ENCODE results near the gene CR1L. TPM values are rescaled to one million over a fixed set of nuclear protein-coding genes. Genes with fewer than 3 reads are reported as not detected.
"Not testable (repeated sequence)": the region's sequence is repeated elsewhere in the genome, so short reads cannot be mapped to it uniquely, and the experiment has no call there.

The CR1L gene
- total RNA-seq, 1 experiment from 2014 or later = not detected

DNA sequence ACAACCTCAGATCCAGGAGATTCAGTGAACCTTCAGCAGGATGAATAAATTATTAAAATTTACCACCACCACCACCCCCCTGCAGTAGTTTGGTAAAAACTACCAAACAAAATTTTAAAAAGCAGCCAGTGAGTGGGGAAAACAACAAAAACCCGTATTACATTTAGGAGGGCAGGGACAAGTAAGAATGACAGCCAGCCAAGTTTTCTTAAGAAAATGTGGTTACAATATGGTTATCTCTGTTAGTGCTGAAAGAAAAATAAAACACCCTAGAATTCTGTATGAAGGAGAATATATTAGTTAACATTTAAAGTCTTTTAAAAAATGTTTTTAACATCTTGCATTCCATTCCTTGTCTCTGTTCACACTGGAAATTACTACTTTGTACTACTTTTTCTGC is 121.6 kb downstream of the CR1L start:
- no peak overlapping the region for H3K4me3 ChIP-seq (ENCODE audit: low read length)
- H3K27me3 ChIP-seq (ENCODE audit: low read length) = no peaks in the 10 kb centered on the region
- POLR2A ChIA-PET (ENCODE audit: unreplicated experiment) = no interaction called here
- ATAC-seq (no peak), DNase-seq (no peak)
- H3K27ac ChIP-seq (ENCODE audit: low read length) = no peak overlapping the region
- intact Hi-C loops (cut with micrococcal nuclease) = no loop called here
- no TSS peak for BruUV-seq (replicated peaks)
- CTCF ChIA-PET = no interaction called here
- no peak for TF ChIP-seq EZH2 (IDR thresholded peaks at IDR 0.05; ENCODE audit: low read length, unreplicated experiment)
- H2AFZ ChIP-seq (ENCODE audit: low read length) = no peak overlapping the region
- H3K9me3 ChIP-seq (ENCODE audit: low read length) = no peaks in the 10 kb centered on the region
- peaks cover 5% of the 10 kb centered on the region; the same call in 1 of the 2 replicates for H4K20me1 ChIP-seq (ENCODE audit: low read length)
- H3K9me2 ChIP-seq (replicated peaks; ENCODE audit: low read length) = no peaks in the 10 kb centered on the region
- H3K4me2 ChIP-seq (ENCODE audit: low read length) = no peak overlapping the region
- no peaks in the 10 kb centered on the region for H3F3A ChIP-seq (ENCODE audit: low read length, unreplicated experiment)
- no peak overlapping the region for H3K9ac ChIP-seq (ENCODE audit: low read length)
- peaks cover 16% of the 10 kb centered on the region; the same call in 1 of the 2 replicates for H3K79me2 ChIP-seq (ENCODE audit: low read length)
- no peaks in the 10 kb centered on the region for H3K4me1 ChIP-seq (ENCODE audit: insufficient read depth, low read length)
- peaks cover 77% of the 10 kb centered on the region for H3K36me3 ChIP-seq (ENCODE audit: low read depth, low read length)

DNA sequence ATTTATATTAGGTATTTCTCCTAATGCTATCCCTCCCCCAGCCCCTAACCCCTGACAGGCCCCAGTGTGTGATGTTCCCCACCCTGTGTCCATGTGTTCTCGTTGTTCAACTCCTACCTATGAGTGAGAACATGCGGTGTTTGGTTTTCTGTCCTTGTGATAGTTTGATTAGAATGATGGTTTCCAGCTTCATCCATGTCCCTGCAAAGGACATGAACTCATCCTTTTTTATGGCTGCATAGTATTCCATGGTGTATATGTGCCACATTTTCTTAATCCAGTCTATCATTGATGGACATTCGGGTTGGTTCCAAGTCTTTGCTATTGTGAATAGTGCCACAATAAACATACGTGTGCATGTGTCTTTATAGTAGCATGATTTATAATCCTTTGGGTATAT is 125.6 kb downstream of the CR1L start:
- H3K9ac ChIP-seq (ENCODE audit: low read length); DNase-seq; H3K27me3 ChIP-seq (ENCODE audit: low read length); H3F3A ChIP-seq (ENCODE audit: low read length, unreplicated experiment); H3K4me1 ChIP-seq (ENCODE audit: insufficient read depth, low read length); H3K9me2 ChIP-seq (replicated peaks; ENCODE audit: low read length); H2AFZ ChIP-seq (ENCODE audit: low read length); POLR2A ChIA-PET (ENCODE audit: unreplicated experiment); CTCF ChIA-PET; BruUV-seq (replicated peaks); H3K9me3 ChIP-seq (ENCODE audit: low read length); H3K4me3 ChIP-seq (ENCODE audit: low read length); ATAC-seq; intact Hi-C loops (cut with micrococcal nuclease); H3K4me2 ChIP-seq (ENCODE audit: low read length); H3K27ac ChIP-seq (ENCODE audit: low read length); H4K20me1 ChIP-seq (ENCODE audit: low read length): not testable (repeated sequence)
- Histone ChIP-seq H3K79me2 (ENCODE audit: low read length) (peaks cover 50% of the 10 kb centered on the region), H3K36me3 (ENCODE audit: low read depth, low read length) (peaks cover 41% of the 10 kb centered on the region)

Other genes starting within 250 kb of the CR1L start
- not detected in 2 replicates for gene CR2, start 190.8 kb upstream of the CR1L start, total RNA-seq (2014; rRNA removed)
- not detected in 2 replicates for gene CR1, start 149.0 kb upstream of the CR1L start, total RNA-seq (2014; rRNA removed)
- 116 and 119 TPM in 2 replicates for gene CD46, start 106.9 kb downstream of the CR1L start, total RNA-seq (2014; rRNA removed)

Data from PC-3 (cell line).